Ovary (tissue), 9 donors: ENCODE measurements around the gene TNKS2. TPM values are rescaled to one million over a fixed set of nuclear protein-coding genes. Genes with fewer than 3 reads are reported as not detected.

Experiments
- DNase-seq, 5 donors: peaks; one replicate each; pipeline ENCODE4 v3.0.0-alpha.2; 2019 to 2020
- H3K27ac ChIP-seq, 2 donors: fragments of 200-600 bp; one replicate each; pipeline versions ENCODE4 v1.5.1 to v1.8.0; 2019 to 2022
- H3K27me3 ChIP-seq: fragments of 200-600 bp; one replicate; pipeline ENCODE4 v1.8.0; 2022
- H3K36me3 ChIP-seq: fragments of 200-600 bp; sonication (generic); one replicate; pipeline ENCODE4 v1.5.1; 2019
- H3K4me1 ChIP-seq: one replicate; pipeline ENCODE4 v1.8.1; 2013; ENCODE audit warnings: mild to moderate bottlenecking, moderate library complexity; ENCODE audit not compliant: insufficient read depth
- H3K4me3 ChIP-seq: fragments of 200-600 bp; sonication (generic); one replicate; pipeline ENCODE4 v1.5.1; 2017
- H3K9me3 ChIP-seq, 2 donors: fragments of 200-600 bp in 1 of 2; sonication (generic) in 1 of 2; one replicate each; pipeline versions ENCODE4 v1.5.1 to v1.8.1; 2013 to 2019; ENCODE audit warnings: mild to moderate bottlenecking in 1 of 2, moderate library complexity in 1 of 2
- EP300 ChIP-seq: sonication (generic); formaldehyde crosslinking; IDR thresholded peaks from one replicate; pipeline ENCODE4 v1.6.1; 2017; ENCODE audit warnings: antibody characterized with exemption
- POLR2A ChIP-seq: fragments of 450-650 bp; IDR thresholded peaks from one replicate; pipeline ENCODE4 v1.6.1; 2017; ENCODE audit warnings: antibody characterized with exemption, mild to moderate bottlenecking, moderate library complexity
- WGBS, 3 donors: extraction: QIAGEN DNeasy Blood & Tissue Kit in 1 of 3; methylation state at CpG; one replicate each; pipeline versions ENCODE4 v1.1.5 to v1.1.7; 2013 to 2017; 5-methylcytosine and 5-hydroxymethylcytosine counted together
- intact Hi-C, 4 donors: fragments of 100-400 bp; cut with DNase I; formaldehyde crosslinking; loops; one replicate each; pipeline versions ENCODE4 v1.11.0 to v1.15.1; 2022 to 2023
- polyA plus RNA-seq, 2 donors: library from polyadenylated mRNA; stranded (reverse); fragments of 200-250 nt in 1 of 2; fragments of 350-450 nt in 1 of 2; fragmentation: Illumina TruSeq in 1 of 2; extraction: RNeasy Lipid Tissue Mini Kit (QIAGEN cat#74804) in 1 of 2; gene quantifications; one replicate each; pipeline ENCODE4 v1.2.3, GENCODE V29; 2013 to 2014
- total RNA-seq, 7 donors: library from RNA; depleted of rRNA in 2 of 7; stranded (reverse); fragments of >200 nt in 2 of 7; fragmentation: NEBNext Ultra II Directional in 3 of 7; extraction: Animal tissue kit (Norgen Biotek cat#: 25700) in 3 of 7; gene quantifications; one replicate each; pipeline versions ENCODE4 v1.1.0 to v1.2.4, GENCODE V29; 2016 to 2023
- TF ChIP-seq, protein P1 (sequence below), 3 donors: fragments of 450-650 bp in 2 of 3; fragments of 200-600 bp in 1 of 3; IDR thresholded peaks; one replicate each; pipeline versions ENCODE4 v1.5.1 to v1.8.0; 2016 to 2022; ENCODE audit warnings: antibody characterized with exemption in 3 of 3, mild to moderate bottlenecking in 1 of 3
- donor health status: DM: no; HTN: no; CAD: no; lungs with moderate emphysema.
- donor health status: DM: no; HTN: no; CAD: no.
- donor health status: Bipolar disorder and iron deficiency.
- donor health status: DM: yes; HTN: yes; CAD: no.
- donor health status: DM: no; HTN: no; CAD: no.
- donor health status: DM: yes; HTN: yes; CAD: no.

TNKS2 gene
- total and polyA plus RNA-seq, 9 donors = 19.4 to 52.6 (median 42.8) TPM

DNA sequence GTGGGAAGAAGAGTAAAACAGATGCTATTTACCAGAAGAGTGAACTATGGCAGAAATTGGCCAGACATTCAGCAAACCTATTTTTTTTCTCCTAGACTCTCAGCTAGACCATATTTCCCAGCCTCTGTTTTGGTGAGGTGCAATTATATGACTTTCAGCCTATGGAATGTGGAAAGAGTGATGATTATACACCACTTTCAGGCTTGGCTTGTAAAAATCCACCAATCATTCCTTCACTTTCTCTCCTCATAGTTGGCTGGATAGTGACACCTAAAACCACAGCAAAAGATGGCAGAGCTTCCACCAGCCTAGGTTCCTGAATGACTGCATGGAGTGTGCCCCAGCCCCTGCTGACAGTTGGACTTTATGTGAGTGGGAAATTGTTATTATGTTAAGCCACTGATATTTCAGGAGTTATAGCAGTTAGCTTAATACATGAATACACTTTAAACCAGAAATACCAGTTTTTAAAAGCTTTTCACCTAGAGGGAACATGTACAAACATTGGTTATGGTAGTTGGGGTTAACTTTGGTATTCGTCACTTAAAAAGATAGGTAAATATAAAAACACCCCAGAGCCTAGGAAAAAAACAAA, 19.1 kb upstream of the TNKS2 start:
- H3K4me1 ChIP-seq = no peaks in the 10 kb centered on the region
- H3K4me3 ChIP-seq = no peak overlapping the region
- 87 to 98% (median 96%) methylated on average over 1 of the region's 1 CpG for WGBS, 3 donors
- TF ChIP-seq, protein P1, sequence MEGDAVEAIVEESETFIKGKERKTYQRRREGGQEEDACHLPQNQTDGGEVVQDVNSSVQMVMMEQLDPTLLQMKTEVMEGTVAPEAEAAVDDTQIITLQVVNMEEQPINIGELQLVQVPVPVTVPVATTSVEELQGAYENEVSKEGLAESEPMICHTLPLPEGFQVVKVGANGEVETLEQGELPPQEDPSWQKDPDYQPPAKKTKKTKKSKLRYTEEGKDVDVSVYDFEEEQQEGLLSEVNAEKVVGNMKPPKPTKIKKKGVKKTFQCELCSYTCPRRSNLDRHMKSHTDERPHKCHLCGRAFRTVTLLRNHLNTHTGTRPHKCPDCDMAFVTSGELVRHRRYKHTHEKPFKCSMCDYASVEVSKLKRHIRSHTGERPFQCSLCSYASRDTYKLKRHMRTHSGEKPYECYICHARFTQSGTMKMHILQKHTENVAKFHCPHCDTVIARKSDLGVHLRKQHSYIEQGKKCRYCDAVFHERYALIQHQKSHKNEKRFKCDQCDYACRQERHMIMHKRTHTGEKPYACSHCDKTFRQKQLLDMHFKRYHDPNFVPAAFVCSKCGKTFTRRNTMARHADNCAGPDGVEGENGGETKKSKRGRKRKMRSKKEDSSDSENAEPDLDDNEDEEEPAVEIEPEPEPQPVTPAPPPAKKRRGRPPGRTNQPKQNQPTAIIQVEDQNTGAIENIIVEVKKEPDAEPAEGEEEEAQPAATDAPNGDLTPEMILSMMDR (IDR thresholded peaks at IDR 0.05) = no peak
- no peak for TF ChIP-seq EP300
- no peak for TF ChIP-seq POLR2A
- no peaks in the 10 kb centered on the region for H3K27me3 ChIP-seq
- no peak overlapping the region for H3K27ac ChIP-seq
- H3K36me3 ChIP-seq = no peaks in the 10 kb centered on the region
- H3K9me3 ChIP-seq = no peaks in the 10 kb centered on the region
- no peak for DNase-seq
- intact Hi-C loops = no loop called here

DNA sequence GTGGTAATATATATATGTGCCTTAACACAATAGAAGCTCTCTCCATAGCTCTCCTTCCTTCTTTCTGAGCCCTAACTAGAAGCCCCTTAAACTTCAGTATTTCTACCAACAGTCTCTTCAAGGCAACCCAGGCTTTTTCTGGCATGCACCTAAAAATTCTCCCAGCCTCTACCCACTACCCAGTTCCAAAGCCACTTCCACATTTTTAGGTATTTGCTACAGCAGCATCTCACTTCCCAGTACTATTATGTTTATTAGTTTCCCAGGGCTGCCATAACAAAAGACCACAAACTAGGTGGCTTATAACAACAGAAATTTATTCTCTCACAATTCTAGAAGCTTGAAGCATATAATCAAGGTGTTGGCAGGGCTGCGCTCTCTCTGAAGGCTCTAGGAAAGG, 15.7 kb upstream of the TNKS2 start:
- H3K36me3 ChIP-seq = no peaks in the 10 kb centered on the region
- no peak for DNase-seq
- no peaks in the 10 kb centered on the region for H3K4me1 ChIP-seq
- no peaks in the 10 kb centered on the region for H3K9me3 ChIP-seq
- no peak overlapping the region for H3K27ac ChIP-seq
- H3K4me3 ChIP-seq = no peak overlapping the region
- no peaks in the 10 kb centered on the region for H3K27me3 ChIP-seq
- intact Hi-C loops = loop anchor here in 1 of 4 donors (10.0 kb wide), 1 partner anchor 122 kb away; the partner anchor contains the start of gene FGFBP3
- TF ChIP-seq, protein P1 (IDR thresholded peaks at IDR 0.05) = no peak
- TF ChIP-seq POLR2A = no peak
- WGBS, 3 donors = 96 to 100% (median 96%) methylated on average over 1 of the region's 1 CpG

GRCh38 chr10:91785830-91786229, 12.4 kb upstream of the TNKS2 start:
- no peaks in the 10 kb centered on the region for H3K36me3 ChIP-seq
- no peaks in the 10 kb centered on the region for H3K4me1 ChIP-seq
- no peak overlapping the region for H3K27ac ChIP-seq
- H3K4me3 ChIP-seq = no peak overlapping the region
- no peaks in the 10 kb centered on the region for H3K9me3 ChIP-seq
- intact Hi-C loops = loop anchor here in 1 of 4 donors (10.0 kb wide), 1 partner anchor 119 kb away; the partner anchor contains the start of gene FGFBP3
- TF ChIP-seq, protein P1 (IDR thresholded peaks at IDR 0.05) = no peak
- no peak for TF ChIP-seq EP300
- no peak for TF ChIP-seq POLR2A
- no peak for DNase-seq
- H3K27me3 ChIP-seq = no peaks in the 10 kb centered on the region
- 49 to 69% (median 57%) methylated on average over 1 of the region's 1 CpG for WGBS, 3 donors

GRCh38 chr10:91787258-91787657, 11.0 kb upstream of the TNKS2 start:
- no peaks in the 10 kb centered on the region for H3K27me3 ChIP-seq
- no peaks in the 10 kb centered on the region for H3K36me3 ChIP-seq
- no peak overlapping the region for H3K4me3 ChIP-seq
- TF ChIP-seq EP300 (no peak), POLR2A (no peak)
- TF ChIP-seq, protein P1 (IDR thresholded peaks at IDR 0.05) = no peak
- no peaks in the 10 kb centered on the region for H3K9me3 ChIP-seq
- H3K27ac ChIP-seq = no peak overlapping the region
- WGBS, 3 donors = 92 to 96% (median 93%) methylated on average over 2 of the region's 2 CpGs
- DNase-seq = no peak
- intact Hi-C loops = loop anchor here in 1 of 4 donors (10.0 kb wide), 1 partner anchor 118 kb away; the partner anchor contains the start of gene FGFBP3
- no peaks in the 10 kb centered on the region for H3K4me1 ChIP-seq
